NCI-H510A treated with DMSO at 0.1 percent for 48 hours (cell line): ENCODE data around the gene CHD9.

ENCODE experiments used
- DNase-seq: peaks from one replicate; lab custom pipeline; 2025; lab: John Stamatoyannopoulos, UW

CHD9 gene

GRCh38 chr16:53369921-53370320 is 315.1 kb downstream of the CHD9 start:
- no peak for DNase-seq

- DNase-seq = no peak
These were observed 316.0 kb downstream of the CHD9 start for GRCh38 chr16:53370827-53371226.

- DNase-seq = peak; percentile 94
These were observed 318.4 kb downstream of the CHD9 start for GRCh38 chr16:53372992-53373871.

- DNase-seq = no peak
These were observed 320.0 kb downstream of the CHD9 start for GRCh38 chr16:53374800-53375199.

GRCh38 chr16:53378138-53378537 is 323.3 kb downstream of the CHD9 start:
- DNase-seq = no peak
